Kidney (tissue), 14 donors: ENCODE results near the gene ZNF516. TPM values are rescaled to one million over a fixed set of nuclear protein-coding genes. Genes with fewer than 3 reads are reported as not detected.

Experiments
- DNase-seq, 5 donors: peaks; one replicate each; pipeline ENCODE4 v3.0.0-alpha.2; 2013 to 2020
- FAIRE-seq: peaks from 2 replicates; lab custom pipeline; 2012; peaks lifted over from hg19 to GRCh38; lab: Jason Lieb, UNC
- H3K27ac ChIP-seq, 2 donors: one replicate each; pipeline ENCODE4 v1.7.0; 2013; ENCODE audit warnings: low read depth in 2 of 2, low read length in 2 of 2, inconsistent platforms in 1 of 2
- H3K27me3 ChIP-seq: one replicate; pipeline ENCODE4 v1.7.1; 2013; ENCODE audit warnings: low read length, inconsistent platforms; ENCODE audit not compliant: control insufficient read depth, insufficient read depth
- H3K36me3 ChIP-seq, 3 donors: one replicate each; pipeline versions ENCODE4 v1.7.0 to v1.7.1; 2013; ENCODE audit warnings: low read length in 3 of 3, control low read depth in 1 of 3, inconsistent platforms in 1 of 3; ENCODE audit not compliant: insufficient read depth in 3 of 3, control insufficient read depth in 2 of 3
- H3K4me1 ChIP-seq, 3 donors: one replicate each; pipeline versions ENCODE4 v1.7.0 to v1.7.1; 2013; ENCODE audit warnings: low read length in 3 of 3, inconsistent platforms in 1 of 3, low read depth in 1 of 3; ENCODE audit not compliant: control insufficient read depth in 2 of 3, insufficient read depth in 2 of 3
- H3K4me3 ChIP-seq, 3 donors: one replicate each; pipeline versions ENCODE4 v1.7.0 to v1.8.1; 2013; ENCODE audit warnings: low read length in 3 of 3, control low read depth in 1 of 3, inconsistent platforms in 1 of 3
- H3K9ac ChIP-seq, 3 donors: one replicate each; pipeline versions ENCODE4 v1.7.0 to v1.7.1; 2013; ENCODE audit warnings: low read length in 3 of 3, control low read depth in 1 of 3, inconsistent platforms in 1 of 3
- H3K9me3 ChIP-seq, 3 donors: one replicate each; pipeline versions ENCODE4 v1.7.0 to v1.7.1; 2013; ENCODE audit warnings: low read length in 3 of 3, control low read depth in 1 of 3, inconsistent platforms in 1 of 3; ENCODE audit not compliant: control insufficient read depth in 2 of 3, insufficient read depth in 1 of 3
- intact Hi-C: fragments of 100-400 bp; cut with DNase I; formaldehyde crosslinking; loops from one replicate; pipeline ENCODE4 v1.11.1; 2022
- polyA plus RNA-seq: library from polyadenylated mRNA; stranded (reverse); fragments of 350-450 nt; fragmentation: Illumina TruSeq; extraction: RNeasy Lipid Tissue Mini Kit (QIAGEN cat#74804); gene quantifications from one replicate; pipeline ENCODE4 v1.2.3, GENCODE V29; 2014; ENCODE audit warnings: low read depth, low replicate concordance; ENCODE audit not compliant: insufficient read depth
- total RNA-seq: library from RNA; stranded (reverse); fragmentation: NEBNext Ultra II Directional; extraction: Animal tissue kit (Norgen Biotek cat#: 25700); gene quantifications from one replicate; pipeline ENCODE4 v1.2.1, GENCODE V29; 2021
- TF ChIP-seq, protein P1 (sequence below): IDR thresholded peaks from 3 replicates; pipeline ENCODE4 v1.5.1; 2012; ENCODE audit warnings: mild to moderate bottlenecking, moderate library complexity, borderline replicate concordance; ENCODE audit not compliant: insufficient read depth; ENCODE audit errors: extremely low read depth
- donor health status: control.
- donor health status: control.
- donor health status: control.
- donor health status: control.
- donor health status: control.
- donor health status: DM: yes; HTN: yes; CAD: no.
- donor health status: Normal renal cell carcinoma (clear cell type).

The ZNF516 gene
- total and polyA plus RNA-seq, 2 donors from 2014 or later, result 6.7 to 28.7 TPM

DNA sequence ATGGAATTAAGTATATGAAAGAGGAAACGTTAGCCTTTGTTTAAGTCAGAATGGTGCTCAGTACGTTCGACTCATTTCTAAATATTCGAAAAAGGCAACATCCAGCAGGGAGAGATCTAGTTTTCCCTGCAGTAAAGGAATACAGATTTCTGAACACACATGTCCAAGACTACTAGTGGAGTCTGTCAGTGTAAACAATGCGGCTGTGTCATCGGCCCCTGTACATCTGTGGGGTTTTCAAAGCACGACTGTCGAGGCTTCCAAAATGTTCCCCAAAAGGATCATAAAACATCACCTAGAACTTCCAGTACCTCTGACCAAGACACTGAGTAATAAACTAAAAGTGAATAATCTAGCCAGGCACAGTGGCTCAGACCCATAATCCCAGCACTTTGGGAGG lies 112.8 kb downstream of the ZNF516 start:
- Histone ChIP-seq H3K27me3 (no peaks in the 10 kb centered on the region), H3K27ac (no peak overlapping the region), H3K4me3 (no peak overlapping the region), H3K9ac (no peak overlapping the region), H3K36me3 (peaks cover 0 to 18% (median 2%) of the 10 kb centered on the region in 3 donors), H3K4me1 (no peaks in the 10 kb centered on the region), H3K9me3 (no peaks in the 10 kb centered on the region)
- intact Hi-C loops, result no loop called here
- FAIRE-seq, result no peak
- no peak for DNase-seq
- TF ChIP-seq, protein P1, sequence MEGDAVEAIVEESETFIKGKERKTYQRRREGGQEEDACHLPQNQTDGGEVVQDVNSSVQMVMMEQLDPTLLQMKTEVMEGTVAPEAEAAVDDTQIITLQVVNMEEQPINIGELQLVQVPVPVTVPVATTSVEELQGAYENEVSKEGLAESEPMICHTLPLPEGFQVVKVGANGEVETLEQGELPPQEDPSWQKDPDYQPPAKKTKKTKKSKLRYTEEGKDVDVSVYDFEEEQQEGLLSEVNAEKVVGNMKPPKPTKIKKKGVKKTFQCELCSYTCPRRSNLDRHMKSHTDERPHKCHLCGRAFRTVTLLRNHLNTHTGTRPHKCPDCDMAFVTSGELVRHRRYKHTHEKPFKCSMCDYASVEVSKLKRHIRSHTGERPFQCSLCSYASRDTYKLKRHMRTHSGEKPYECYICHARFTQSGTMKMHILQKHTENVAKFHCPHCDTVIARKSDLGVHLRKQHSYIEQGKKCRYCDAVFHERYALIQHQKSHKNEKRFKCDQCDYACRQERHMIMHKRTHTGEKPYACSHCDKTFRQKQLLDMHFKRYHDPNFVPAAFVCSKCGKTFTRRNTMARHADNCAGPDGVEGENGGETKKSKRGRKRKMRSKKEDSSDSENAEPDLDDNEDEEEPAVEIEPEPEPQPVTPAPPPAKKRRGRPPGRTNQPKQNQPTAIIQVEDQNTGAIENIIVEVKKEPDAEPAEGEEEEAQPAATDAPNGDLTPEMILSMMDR, result no peak

DNA sequence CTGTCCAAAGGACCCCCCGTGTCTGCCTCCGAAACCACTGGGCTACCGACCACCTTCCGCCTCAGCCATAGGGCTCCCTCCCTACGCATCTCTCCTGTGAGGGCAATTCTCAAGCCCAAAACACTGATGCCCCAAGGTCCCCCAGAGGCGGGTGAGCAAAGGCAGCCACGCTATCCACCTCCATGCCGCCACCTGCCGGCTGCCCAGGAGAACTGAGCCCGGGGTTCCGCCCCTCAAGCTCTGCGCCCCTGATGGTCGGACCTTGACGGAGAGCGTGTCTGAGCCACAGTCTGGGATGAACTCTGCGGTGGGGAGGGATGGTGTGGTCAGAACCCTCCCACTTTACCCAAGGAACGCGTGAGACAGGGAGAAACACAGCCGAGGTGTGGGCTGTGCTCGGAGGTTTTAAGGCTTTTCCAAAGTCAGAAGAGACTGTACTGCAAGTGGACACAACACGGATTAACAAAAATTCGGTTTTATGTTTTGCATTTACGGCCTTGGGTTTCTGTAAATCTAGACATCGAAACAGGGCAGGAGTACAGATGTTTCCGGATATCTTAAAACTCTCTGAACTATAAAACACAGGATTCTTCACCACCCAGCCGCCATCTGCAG lies 114.1 kb downstream of the ZNF516 start:
- Histone ChIP-seq H3K4me1 (no peaks in the 10 kb centered on the region), H3K9ac (no peak overlapping the region), H3K27me3 (no peaks in the 10 kb centered on the region), H3K27ac (no peak overlapping the region), H3K36me3 (peaks cover 0 to 18% (median 2%) of the 10 kb centered on the region in 3 donors), H3K9me3 (no peaks in the 10 kb centered on the region), H3K4me3 (no peak overlapping the region)
- TF ChIP-seq, protein P1, result no peak
- DNase-seq (peak in 3 of 5 donors; percentile 37 to 41 (median 41)), FAIRE-seq (no peak)
- intact Hi-C loops, result no loop called here

DNA sequence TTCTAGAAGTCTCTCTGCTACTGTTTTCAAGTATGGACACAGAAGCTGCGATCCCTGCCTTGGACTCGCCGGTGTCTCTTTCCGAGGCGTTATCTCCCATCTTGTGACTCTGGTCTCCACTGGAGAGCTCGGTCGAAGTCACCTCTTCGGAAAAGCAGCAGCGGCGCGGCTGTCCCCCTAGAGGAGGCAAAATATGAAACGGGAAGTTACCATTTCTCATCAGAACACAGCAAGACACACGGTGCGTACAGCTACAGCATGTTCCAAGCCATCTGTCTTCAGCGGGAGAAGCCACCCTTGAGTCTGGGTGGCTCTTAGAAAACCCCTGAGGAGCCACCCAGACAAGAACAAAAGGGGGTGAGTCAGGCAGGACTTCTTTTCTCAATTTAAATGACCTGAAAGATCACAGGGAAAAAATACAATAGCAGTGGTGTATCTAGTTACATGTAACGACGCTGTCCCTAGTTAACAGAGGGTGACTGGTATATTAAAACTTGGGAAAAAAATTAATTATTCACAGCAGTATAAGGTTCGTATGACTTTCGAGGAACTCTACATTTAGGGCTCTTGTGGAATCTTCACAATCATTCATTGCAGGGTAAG lies 114.8 kb downstream of the ZNF516 start:
- TF ChIP-seq, protein P1, result no peak
- intact Hi-C loops, result no loop called here
- FAIRE-seq (no peak), DNase-seq (no peak)
- Histone ChIP-seq H3K36me3 (peaks cover 0 to 18% (median 2%) of the 10 kb centered on the region in 3 donors), H3K4me1 (no peaks in the 10 kb centered on the region), H3K9me3 (no peaks in the 10 kb centered on the region), H3K27me3 (no peaks in the 10 kb centered on the region), H3K27ac (no peak overlapping the region), H3K9ac (no peak overlapping the region), H3K4me3 (no peak overlapping the region)
